H1 (cell line): Measurements from ENCODE around the gene TCF20.

Experiments
- CHD2 ChIP-seq: IDR thresholded peaks from 2 replicates; pipeline ENCODE4 v1.6.1; 2012; ENCODE audit warnings: low read length, improper control_type of control experiment
- EZH2 ChIP-seq: fragments of 200-600 bp; sonication (generic); IDR thresholded peaks from 2 replicates; pipeline ENCODE4 v1.7.1; 2012; ENCODE audit warnings: low read depth, mild to moderate bottlenecking, moderate library complexity, low read length, inconsistent platforms; ENCODE audit not compliant: severe bottlenecking
- NRF1 ChIP-seq: IDR thresholded peaks from 2 replicates; pipeline ENCODE4 v1.6.1; 2011; ENCODE audit warnings: mild to moderate bottlenecking, low read depth, low read length, improper control_type of control experiment
- POLR2A ChIP-seq, 2 experiments: IDR thresholded peaks; 1 replicate in 1 of 2; 2 replicates in 1 of 2; pipeline ENCODE4 v1.6.1; 2011; ENCODE audit warnings: low read depth in 2 of 2, low read length in 2 of 2, mild to moderate bottlenecking in 2 of 2; ENCODE audit errors: control extremely low read depth in 1 of 2
- POLR2AphosphoS5 ChIP-seq: IDR thresholded peaks from 2 replicates; pipeline ENCODE4 v1.6.1; 2011; ENCODE audit warnings: low read depth, low read length
- RAD21 ChIP-seq, 2 experiments: IDR thresholded peaks in 1 of 2; conservative IDR thresholded peaks in 1 of 2; 2 replicates each; pipeline ENCODE4 v1.6.1; 2011; ENCODE audit warnings: low read depth in 2 of 2, low read length in 2 of 2, improper control_type of control experiment in 1 of 2, inconsistent platforms in 1 of 2, mild to moderate bottlenecking in 1 of 2, moderate library complexity in 1 of 2
- SIX5 ChIP-seq: IDR thresholded peaks from 2 replicates; pipeline ENCODE4 v1.6.1; 2011; ENCODE audit warnings: mild to moderate bottlenecking, low read depth, low read length
- SUZ12 ChIP-seq: fragments of 200-600 bp; sonication (generic); IDR thresholded peaks from 2 replicates; pipeline ENCODE4 v1.6.1; 2012; ENCODE audit warnings: mild to moderate bottlenecking, inconsistent platforms, low read length, moderate library complexity, mixed read lengths
- ZNF274 ChIP-seq: IDR thresholded peaks from 2 replicates; pipeline ENCODE4 v1.7.0; 2012; ENCODE audit warnings: low read length, borderline replicate concordance; ENCODE audit errors: extremely low read depth
- TF ChIP-seq, protein P1 (sequence below), 3 experiments: IDR thresholded peaks; 1 replicate in 2 of 3; 2 replicates in 1 of 3; pipeline versions ENCODE4 v1.5.1 to v1.6.1; 2011; ENCODE audit warnings: low read length in 3 of 3, mild to moderate bottlenecking in 3 of 3, inconsistent platforms in 2 of 3, low read depth in 1 of 3, moderate library complexity in 1 of 3; ENCODE audit not compliant: insufficient read depth in 1 of 3; ENCODE audit errors: control extremely low read depth in 1 of 3
- TF ChIP-seq, protein P2 (sequence below): fragments of 300-600 bp; sonication (generic); IDR thresholded peaks from 2 replicates; pipeline ENCODE4 v1.7.1; 2012; ENCODE audit warnings: low read length, moderate library complexity, mild to moderate bottlenecking, inconsistent platforms; ENCODE audit not compliant: insufficient replicate concordance

DNA sequence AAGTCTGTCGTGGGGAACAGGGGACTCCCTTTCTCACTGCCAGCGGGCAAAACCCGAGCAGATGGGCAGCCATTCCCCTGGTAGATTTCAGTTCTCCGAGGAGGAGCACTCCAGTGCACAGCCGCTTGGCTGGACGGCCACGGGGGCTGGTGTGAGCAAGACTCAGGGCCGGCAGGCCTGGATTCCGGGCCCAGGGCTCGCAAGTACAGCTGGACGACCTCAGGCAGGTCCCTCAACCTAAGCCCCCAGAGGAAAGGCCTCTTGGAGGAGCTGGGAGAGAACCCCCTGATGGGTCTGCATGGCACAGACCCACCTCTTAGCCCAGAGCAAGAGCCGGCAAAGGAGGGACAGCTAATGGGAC, 31.3 kb upstream of the TCF20 start:
- TF ChIP-seq ZNF274 (no peak), SUZ12 (no peak), SIX5 (no peak), CHD2 (no peak), RAD21 (IDR thresholded peaks at IDR 0.05 in 1 of 2, conservative IDR thresholded peaks at IDR 0.05 in 1 of 2; ENCODE audit: low read depth in 2 of 2, low read length in 2 of 2) (no peak), EZH2 (no peak), POLR2AphosphoS5 (no peak), NRF1 (no peak), POLR2A (IDR thresholded peaks at IDR 0.05; ENCODE audit: control extremely low read depth in 1 of 2, low read depth in 2 of 2, low read length in 2 of 2) (no peak)
- TF ChIP-seq, protein P1, sequence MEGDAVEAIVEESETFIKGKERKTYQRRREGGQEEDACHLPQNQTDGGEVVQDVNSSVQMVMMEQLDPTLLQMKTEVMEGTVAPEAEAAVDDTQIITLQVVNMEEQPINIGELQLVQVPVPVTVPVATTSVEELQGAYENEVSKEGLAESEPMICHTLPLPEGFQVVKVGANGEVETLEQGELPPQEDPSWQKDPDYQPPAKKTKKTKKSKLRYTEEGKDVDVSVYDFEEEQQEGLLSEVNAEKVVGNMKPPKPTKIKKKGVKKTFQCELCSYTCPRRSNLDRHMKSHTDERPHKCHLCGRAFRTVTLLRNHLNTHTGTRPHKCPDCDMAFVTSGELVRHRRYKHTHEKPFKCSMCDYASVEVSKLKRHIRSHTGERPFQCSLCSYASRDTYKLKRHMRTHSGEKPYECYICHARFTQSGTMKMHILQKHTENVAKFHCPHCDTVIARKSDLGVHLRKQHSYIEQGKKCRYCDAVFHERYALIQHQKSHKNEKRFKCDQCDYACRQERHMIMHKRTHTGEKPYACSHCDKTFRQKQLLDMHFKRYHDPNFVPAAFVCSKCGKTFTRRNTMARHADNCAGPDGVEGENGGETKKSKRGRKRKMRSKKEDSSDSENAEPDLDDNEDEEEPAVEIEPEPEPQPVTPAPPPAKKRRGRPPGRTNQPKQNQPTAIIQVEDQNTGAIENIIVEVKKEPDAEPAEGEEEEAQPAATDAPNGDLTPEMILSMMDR (IDR thresholded peaks at IDR 0.05; ENCODE audit: control extremely low read depth in 1 of 3, insufficient read depth in 1 of 3, low read depth in 1 of 3, low read length in 3 of 3): no peak
- TF ChIP-seq, protein P2, sequence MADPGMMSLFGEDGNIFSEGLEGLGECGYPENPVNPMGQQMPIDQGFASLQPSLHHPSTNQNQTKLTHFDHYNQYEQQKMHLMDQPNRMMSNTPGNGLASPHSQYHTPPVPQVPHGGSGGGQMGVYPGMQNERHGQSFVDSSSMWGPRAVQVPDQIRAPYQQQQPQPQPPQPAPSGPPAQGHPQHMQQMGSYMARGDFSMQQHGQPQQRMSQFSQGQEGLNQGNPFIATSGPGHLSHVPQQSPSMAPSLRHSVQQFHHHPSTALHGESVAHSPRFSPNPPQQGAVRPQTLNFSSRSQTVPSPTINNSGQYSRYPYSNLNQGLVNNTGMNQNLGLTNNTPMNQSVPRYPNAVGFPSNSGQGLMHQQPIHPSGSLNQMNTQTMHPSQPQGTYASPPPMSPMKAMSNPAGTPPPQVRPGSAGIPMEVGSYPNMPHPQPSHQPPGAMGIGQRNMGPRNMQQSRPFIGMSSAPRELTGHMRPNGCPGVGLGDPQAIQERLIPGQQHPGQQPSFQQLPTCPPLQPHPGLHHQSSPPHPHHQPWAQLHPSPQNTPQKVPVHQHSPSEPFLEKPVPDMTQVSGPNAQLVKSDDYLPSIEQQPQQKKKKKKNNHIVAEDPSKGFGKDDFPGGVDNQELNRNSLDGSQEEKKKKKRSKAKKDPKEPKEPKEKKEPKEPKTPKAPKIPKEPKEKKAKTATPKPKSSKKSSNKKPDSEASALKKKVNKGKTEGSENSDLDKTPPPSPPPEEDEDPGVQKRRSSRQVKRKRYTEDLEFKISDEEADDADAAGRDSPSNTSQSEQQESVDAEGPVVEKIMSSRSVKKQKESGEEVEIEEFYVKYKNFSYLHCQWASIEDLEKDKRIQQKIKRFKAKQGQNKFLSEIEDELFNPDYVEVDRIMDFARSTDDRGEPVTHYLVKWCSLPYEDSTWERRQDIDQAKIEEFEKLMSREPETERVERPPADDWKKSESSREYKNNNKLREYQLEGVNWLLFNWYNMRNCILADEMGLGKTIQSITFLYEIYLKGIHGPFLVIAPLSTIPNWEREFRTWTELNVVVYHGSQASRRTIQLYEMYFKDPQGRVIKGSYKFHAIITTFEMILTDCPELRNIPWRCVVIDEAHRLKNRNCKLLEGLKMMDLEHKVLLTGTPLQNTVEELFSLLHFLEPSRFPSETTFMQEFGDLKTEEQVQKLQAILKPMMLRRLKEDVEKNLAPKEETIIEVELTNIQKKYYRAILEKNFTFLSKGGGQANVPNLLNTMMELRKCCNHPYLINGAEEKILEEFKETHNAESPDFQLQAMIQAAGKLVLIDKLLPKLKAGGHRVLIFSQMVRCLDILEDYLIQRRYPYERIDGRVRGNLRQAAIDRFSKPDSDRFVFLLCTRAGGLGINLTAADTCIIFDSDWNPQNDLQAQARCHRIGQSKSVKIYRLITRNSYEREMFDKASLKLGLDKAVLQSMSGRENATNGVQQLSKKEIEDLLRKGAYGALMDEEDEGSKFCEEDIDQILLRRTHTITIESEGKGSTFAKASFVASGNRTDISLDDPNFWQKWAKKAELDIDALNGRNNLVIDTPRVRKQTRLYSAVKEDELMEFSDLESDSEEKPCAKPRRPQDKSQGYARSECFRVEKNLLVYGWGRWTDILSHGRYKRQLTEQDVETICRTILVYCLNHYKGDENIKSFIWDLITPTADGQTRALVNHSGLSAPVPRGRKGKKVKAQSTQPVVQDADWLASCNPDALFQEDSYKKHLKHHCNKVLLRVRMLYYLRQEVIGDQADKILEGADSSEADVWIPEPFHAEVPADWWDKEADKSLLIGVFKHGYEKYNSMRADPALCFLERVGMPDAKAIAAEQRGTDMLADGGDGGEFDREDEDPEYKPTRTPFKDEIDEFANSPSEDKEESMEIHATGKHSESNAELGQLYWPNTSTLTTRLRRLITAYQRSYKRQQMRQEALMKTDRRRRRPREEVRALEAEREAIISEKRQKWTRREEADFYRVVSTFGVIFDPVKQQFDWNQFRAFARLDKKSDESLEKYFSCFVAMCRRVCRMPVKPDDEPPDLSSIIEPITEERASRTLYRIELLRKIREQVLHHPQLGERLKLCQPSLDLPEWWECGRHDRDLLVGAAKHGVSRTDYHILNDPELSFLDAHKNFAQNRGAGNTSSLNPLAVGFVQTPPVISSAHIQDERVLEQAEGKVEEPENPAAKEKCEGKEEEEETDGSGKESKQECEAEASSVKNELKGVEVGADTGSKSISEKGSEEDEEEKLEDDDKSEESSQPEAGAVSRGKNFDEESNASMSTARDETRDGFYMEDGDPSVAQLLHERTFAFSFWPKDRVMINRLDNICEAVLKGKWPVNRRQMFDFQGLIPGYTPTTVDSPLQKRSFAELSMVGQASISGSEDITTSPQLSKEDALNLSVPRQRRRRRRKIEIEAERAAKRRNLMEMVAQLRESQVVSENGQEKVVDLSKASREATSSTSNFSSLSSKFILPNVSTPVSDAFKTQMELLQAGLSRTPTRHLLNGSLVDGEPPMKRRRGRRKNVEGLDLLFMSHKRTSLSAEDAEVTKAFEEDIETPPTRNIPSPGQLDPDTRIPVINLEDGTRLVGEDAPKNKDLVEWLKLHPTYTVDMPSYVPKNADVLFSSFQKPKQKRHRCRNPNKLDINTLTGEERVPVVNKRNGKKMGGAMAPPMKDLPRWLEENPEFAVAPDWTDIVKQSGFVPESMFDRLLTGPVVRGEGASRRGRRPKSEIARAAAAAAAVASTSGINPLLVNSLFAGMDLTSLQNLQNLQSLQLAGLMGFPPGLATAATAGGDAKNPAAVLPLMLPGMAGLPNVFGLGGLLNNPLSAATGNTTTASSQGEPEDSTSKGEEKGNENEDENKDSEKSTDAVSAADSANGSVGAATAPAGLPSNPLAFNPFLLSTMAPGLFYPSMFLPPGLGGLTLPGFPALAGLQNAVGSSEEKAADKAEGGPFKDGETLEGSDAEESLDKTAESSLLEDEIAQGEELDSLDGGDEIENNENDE: no peak
